ENCODE data around the gene ALOX15B. TPM values are rescaled to one million over a fixed set of nuclear protein-coding genes. Genes with fewer than 3 reads are reported as not detected.
"Not testable (repeated sequence)": the region's sequence is repeated elsewhere in the genome, so short reads cannot be mapped to it uniquely, and the experiment has no call there.

Gene ALOX15B
- polyA plus RNA-seq, 12 donors = 0.18 to 1.2 (median 0.28) TPM; not detected in 2

GRCh38 chr17:8041249-8041928 lies 2.5 kb downstream of the ALOX15B start:
- DNase-seq = no peak

GRCh38 chr17:8041979-8042378 lies 3.1 kb downstream of the ALOX15B start:
- no peak for DNase-seq

GRCh38 chr17:8044819-8045810 lies 6.3 kb downstream of the ALOX15B start:
- DNase-seq = no peak

GRCh38 chr17:8046306-8046928 lies 7.6 kb downstream of the ALOX15B start:
- no peak for DNase-seq

- DNase-seq = no peak
Measured at GRCh38 chr17:8046929-8047768, 8.3 kb downstream of the ALOX15B start.

GRCh38 chr17:8047769-8048110 lies 8.9 kb downstream of the ALOX15B start:
- no peak for DNase-seq

GRCh38 chr17:8048236-8048635 lies 9.4 kb downstream of the ALOX15B start:
- no peak for DNase-seq

- no peak for DNase-seq
Measured at GRCh38 chr17:8048736-8049135, 9.9 kb downstream of the ALOX15B start.

- no peak for DNase-seq
Measured at GRCh38 chr17:8051831-8052230, 13.0 kb downstream of the ALOX15B start.

- no peak for DNase-seq
Measured at GRCh38 chr17:8052256-8053252, 13.7 kb downstream of the ALOX15B start.

- no peak for DNase-seq
Measured at GRCh38 chr17:8053600-8053999, 14.7 kb downstream of the ALOX15B start.

- no peak for DNase-seq
Measured at GRCh38 chr17:8055851-8056231, 17.0 kb downstream of the ALOX15B start.

- DNase-seq = no peak
Measured at GRCh38 chr17:8056232-8056975, 17.5 kb downstream of the ALOX15B start.

GRCh38 chr17:8056976-8057625 lies 18.2 kb downstream of the ALOX15B start:
- DNase-seq = no peak

GRCh38 chr17:8057691-8058114 lies 18.8 kb downstream of the ALOX15B start:
- DNase-seq = peak; percentile 69

- DNase-seq = no peak
Measured at GRCh38 chr17:8059131-8059530, 20.3 kb downstream of the ALOX15B start.

- DNase-seq = peak; percentile 79
Measured at GRCh38 chr17:8060274-8060673, 21.4 kb downstream of the ALOX15B start.

GRCh38 chr17:8061851-8062250 lies 23.0 kb downstream of the ALOX15B start:
- DNase-seq = not testable (repeated sequence)

- no peak for DNase-seq
Measured at GRCh38 chr17:8062435-8062806, 23.6 kb downstream of the ALOX15B start.

All from muscle of arm (tissue), 12 donors.